Measurements from ENCODE around the gene DGAT2L6.
"Not testable (repeated sequence)": the region's sequence is repeated elsewhere in the genome, so short reads cannot be mapped to it uniquely, and the experiment has no call there.

DGAT2L6 gene

DNA sequence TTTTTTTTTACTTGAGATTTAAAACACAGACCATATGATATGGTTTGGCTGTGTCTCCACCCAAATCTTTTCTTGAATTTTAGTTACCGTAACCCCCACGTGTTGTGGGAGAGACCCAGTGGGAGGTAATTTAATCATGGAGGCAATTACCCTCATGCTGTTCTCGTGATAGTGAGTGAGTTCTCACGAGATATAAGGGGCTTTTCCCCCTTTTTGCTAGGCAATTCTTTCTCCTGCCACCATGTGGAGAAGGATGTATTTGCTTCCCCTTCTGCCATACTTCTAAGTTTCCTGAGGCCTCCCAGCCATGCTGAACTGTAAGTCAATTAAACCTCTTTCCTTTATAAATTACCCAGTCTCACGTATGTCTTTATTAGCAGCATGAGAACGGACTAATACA lies 32.3 kb downstream of the DGAT2L6 start:
- not testable (repeated sequence) for H3K79me1 ChIP-seq (ENCODE audit: low read depth, low read length); H2AK5ac ChIP-seq (ENCODE audit: low read depth, low read length); H3K27me3 ChIP-seq (ENCODE audit: control insufficient read depth in 3 of 3, insufficient read depth in 3 of 3, low read depth in 1 of 3, low read length in 3 of 3); H3K14ac ChIP-seq (ENCODE audit: low read length); H3K4ac ChIP-seq (ENCODE audit: low read length); H2BK12ac ChIP-seq (ENCODE audit: low read length); H3K36me3 ChIP-seq (replicated peaks in 1 of 2; ENCODE audit: control insufficient read depth in 2 of 2, insufficient read depth in 2 of 2, low read length in 2 of 2); H2AFZ ChIP-seq (ENCODE audit: low read length); H2BK5ac ChIP-seq (ENCODE audit: low read length); H3K9me3 ChIP-seq (replicated peaks in 1 of 2; ENCODE audit: control insufficient read depth in 2 of 2, insufficient read depth in 1 of 2, low read depth in 1 of 2, low read length in 2 of 2); H3K9ac ChIP-seq (ENCODE audit: low read depth, low read length, poor library complexity); H3K4me1 ChIP-seq (ENCODE audit: control insufficient read depth in 2 of 2, insufficient read depth in 1 of 2, low read depth in 1 of 2, low read length in 2 of 2); H3K27ac ChIP-seq (replicated peaks; ENCODE audit: low read length); H3K4me3 ChIP-seq (ENCODE audit: low read length in 2 of 2); DNase-seq (ENCODE audit: low spot score); H2BK15ac ChIP-seq (ENCODE audit: low read length); H3K4me2 ChIP-seq (ENCODE audit: insufficient read depth, low read length, poor library complexity, severe bottlenecking); H2BK120ac ChIP-seq (ENCODE audit: low read depth, low read length); H4K91ac ChIP-seq (ENCODE audit: low read depth, low read length, poor library complexity); H3K23ac ChIP-seq (ENCODE audit: low read depth, low read length, poor library complexity); H4K8ac ChIP-seq (ENCODE audit: low read depth, low read length); H3K18ac ChIP-seq (ENCODE audit: low read length)
- WGBS, 2 donors (ENCODE audit: extremely low coverage in 2 of 2, insufficient read length in 2 of 2, insufficient replicate concordance in 1 of 2), result no CpG with 5 or more reads among the region's 6 CpGs

- Histone ChIP-seq H3K4ac (ENCODE audit: low read length) (no peak overlapping the region), H3K79me1 (ENCODE audit: low read depth, low read length) (no peaks in the 10 kb centered on the region), H3K27me3 (ENCODE audit: control insufficient read depth in 3 of 3, insufficient read depth in 3 of 3, low read depth in 1 of 3, low read length in 3 of 3) (no peaks in the 10 kb centered on the region), H4K8ac (ENCODE audit: low read depth, low read length) (no peak overlapping the region), H4K91ac (ENCODE audit: low read depth, low read length, poor library complexity) (no peak overlapping the region), H3K4me2 (ENCODE audit: insufficient read depth, low read length, poor library complexity, severe bottlenecking) (no peak overlapping the region), H2AK5ac (ENCODE audit: low read depth, low read length) (no peak overlapping the region), H2AFZ (ENCODE audit: low read length) (no peak overlapping the region), H3K4me3 (ENCODE audit: low read length in 2 of 2) (no peak overlapping the region), H2BK15ac (ENCODE audit: low read length) (no peak overlapping the region), H3K36me3 (replicated peaks in 1 of 2; ENCODE audit: control insufficient read depth in 2 of 2, insufficient read depth in 2 of 2, low read length in 2 of 2) (no peaks in the 10 kb centered on the region), H2BK120ac (ENCODE audit: low read depth, low read length) (no peak overlapping the region), H3K9ac (ENCODE audit: low read depth, low read length, poor library complexity) (no peak overlapping the region), H3K18ac (ENCODE audit: low read length) (no peak overlapping the region), H3K4me1 (ENCODE audit: control insufficient read depth in 2 of 2, insufficient read depth in 1 of 2, low read depth in 1 of 2, low read length in 2 of 2) (no peaks in the 10 kb centered on the region), H2BK12ac (ENCODE audit: low read length) (no peak overlapping the region), H3K9me3 (replicated peaks in 1 of 2; ENCODE audit: control insufficient read depth in 2 of 2, insufficient read depth in 1 of 2, low read depth in 1 of 2, low read length in 2 of 2) (no peaks in the 10 kb centered on the region), H3K27ac (replicated peaks; ENCODE audit: low read length) (no peak overlapping the region), H2BK5ac (ENCODE audit: low read length) (no peak overlapping the region), H3K14ac (ENCODE audit: low read length) (no peak overlapping the region), H3K23ac (ENCODE audit: low read depth, low read length, poor library complexity) (no peak overlapping the region)
- no CpG with 5 or more reads among the region's 5 CpGs for WGBS, 2 donors (ENCODE audit: extremely low coverage in 2 of 2, insufficient read length in 2 of 2, insufficient replicate concordance in 1 of 2)
- DNase-seq (ENCODE audit: low spot score), result no peak
These were observed 42.9 kb downstream of the DGAT2L6 start for GRCh38 chrX:70219938-70220764.

GRCh38 chrX:70226048-70226447 lies 48.8 kb downstream of the DGAT2L6 start:
- Histone ChIP-seq H3K4ac (ENCODE audit: low read length) (no peak overlapping the region), H3K27me3 (ENCODE audit: control insufficient read depth in 3 of 3, insufficient read depth in 3 of 3, low read depth in 1 of 3, low read length in 3 of 3) (no peaks in the 10 kb centered on the region), H3K14ac (ENCODE audit: low read length) (no peak overlapping the region), H3K36me3 (replicated peaks in 1 of 2; ENCODE audit: control insufficient read depth in 2 of 2, insufficient read depth in 2 of 2, low read length in 2 of 2) (no peaks in the 10 kb centered on the region), H3K18ac (ENCODE audit: low read length) (no peak overlapping the region), H3K23ac (ENCODE audit: low read depth, low read length, poor library complexity) (no peak overlapping the region), H3K79me1 (ENCODE audit: low read depth, low read length) (no peaks in the 10 kb centered on the region), H3K9me3 (replicated peaks in 1 of 2; ENCODE audit: control insufficient read depth in 2 of 2, insufficient read depth in 1 of 2, low read depth in 1 of 2, low read length in 2 of 2) (no peaks in the 10 kb centered on the region), H2AK5ac (ENCODE audit: low read depth, low read length) (no peak overlapping the region), H3K9ac (ENCODE audit: low read depth, low read length, poor library complexity) (no peak overlapping the region), H4K8ac (ENCODE audit: low read depth, low read length) (no peak overlapping the region), H2BK120ac (ENCODE audit: low read depth, low read length) (no peak overlapping the region), H2BK15ac (ENCODE audit: low read length) (no peak overlapping the region), H4K91ac (ENCODE audit: low read depth, low read length, poor library complexity) (no peak overlapping the region), H2BK5ac (ENCODE audit: low read length) (no peak overlapping the region), H3K4me3 (ENCODE audit: low read length in 2 of 2) (no peak overlapping the region), H2AFZ (ENCODE audit: low read length) (no peak overlapping the region), H3K27ac (replicated peaks; ENCODE audit: low read length) (no peak overlapping the region), H3K4me1 (ENCODE audit: control insufficient read depth in 2 of 2, insufficient read depth in 1 of 2, low read depth in 1 of 2, low read length in 2 of 2) (no peaks in the 10 kb centered on the region), H3K4me2 (ENCODE audit: insufficient read depth, low read length, poor library complexity, severe bottlenecking) (no peak overlapping the region), H2BK12ac (ENCODE audit: low read length) (no peak overlapping the region)
- DNase-seq (ENCODE audit: low spot score), result no peak

- no peak overlapping the region for H4K91ac ChIP-seq (ENCODE audit: low read depth, low read length, poor library complexity)
- H3K4me1 ChIP-seq (ENCODE audit: control insufficient read depth in 2 of 2, insufficient read depth in 1 of 2, low read depth in 1 of 2, low read length in 2 of 2), result no peaks in the 10 kb centered on the region
- H2BK120ac ChIP-seq (ENCODE audit: low read depth, low read length), result no peak overlapping the region
- no peak overlapping the region for H3K4ac ChIP-seq (ENCODE audit: low read length)
- H3K9me3 ChIP-seq (replicated peaks in 1 of 2; ENCODE audit: control insufficient read depth in 2 of 2, insufficient read depth in 1 of 2, low read depth in 1 of 2, low read length in 2 of 2), result no peaks in the 10 kb centered on the region
- H2AK5ac ChIP-seq (ENCODE audit: low read depth, low read length), result no peak overlapping the region
- H3K36me3 ChIP-seq (replicated peaks in 1 of 2; ENCODE audit: control insufficient read depth in 2 of 2, insufficient read depth in 2 of 2, low read length in 2 of 2), result no peaks in the 10 kb centered on the region
- H3K27me3 ChIP-seq (ENCODE audit: control insufficient read depth in 3 of 3, insufficient read depth in 3 of 3, low read depth in 1 of 3, low read length in 3 of 3), result peaks cover 0 to 1% (median 0%) of the 10 kb centered on the region in 3 experiments
- no peaks in the 10 kb centered on the region for H3K79me1 ChIP-seq (ENCODE audit: low read depth, low read length)
- no peak overlapping the region for H2BK12ac ChIP-seq (ENCODE audit: low read length)
- H2BK5ac ChIP-seq (ENCODE audit: low read length), result no peak overlapping the region
- no peak overlapping the region for H3K27ac ChIP-seq (replicated peaks; ENCODE audit: low read length)
- no peak overlapping the region for H3K14ac ChIP-seq (ENCODE audit: low read length)
- H3K23ac ChIP-seq (ENCODE audit: low read depth, low read length, poor library complexity), result no peak overlapping the region
- WGBS, 2 donors (ENCODE audit: extremely low coverage in 2 of 2, insufficient read length in 2 of 2, insufficient replicate concordance in 1 of 2), result no CpG with 5 or more reads among the region's 2 CpGs
- H3K9ac ChIP-seq (ENCODE audit: low read depth, low read length, poor library complexity), result no peak overlapping the region
- no peak overlapping the region for H3K4me3 ChIP-seq (ENCODE audit: low read length in 2 of 2)
- no peak for DNase-seq (ENCODE audit: low spot score)
- no peak overlapping the region for H2AFZ ChIP-seq (ENCODE audit: low read length)
- no peak overlapping the region for H3K18ac ChIP-seq (ENCODE audit: low read length)
- H4K8ac ChIP-seq (ENCODE audit: low read depth, low read length), result no peak overlapping the region
- H3K4me2 ChIP-seq (ENCODE audit: insufficient read depth, low read length, poor library complexity, severe bottlenecking), result no peak overlapping the region
- H2BK15ac ChIP-seq (ENCODE audit: low read length), result no peak overlapping the region
These were observed 49.4 kb downstream of the DGAT2L6 start for GRCh38 chrX:70226687-70227086.

Data from neuronal stem cell (in vitro differentiated cells).